ENCODE data around the gene RGS9. TPM values are rescaled to one million over a fixed set of nuclear protein-coding genes. Genes with fewer than 3 reads are reported as not detected.

RGS9 gene
- total and polyA plus RNA-seq, 8 donors = 1.2 to 16.1 (median 6.7) TPM

DNA sequence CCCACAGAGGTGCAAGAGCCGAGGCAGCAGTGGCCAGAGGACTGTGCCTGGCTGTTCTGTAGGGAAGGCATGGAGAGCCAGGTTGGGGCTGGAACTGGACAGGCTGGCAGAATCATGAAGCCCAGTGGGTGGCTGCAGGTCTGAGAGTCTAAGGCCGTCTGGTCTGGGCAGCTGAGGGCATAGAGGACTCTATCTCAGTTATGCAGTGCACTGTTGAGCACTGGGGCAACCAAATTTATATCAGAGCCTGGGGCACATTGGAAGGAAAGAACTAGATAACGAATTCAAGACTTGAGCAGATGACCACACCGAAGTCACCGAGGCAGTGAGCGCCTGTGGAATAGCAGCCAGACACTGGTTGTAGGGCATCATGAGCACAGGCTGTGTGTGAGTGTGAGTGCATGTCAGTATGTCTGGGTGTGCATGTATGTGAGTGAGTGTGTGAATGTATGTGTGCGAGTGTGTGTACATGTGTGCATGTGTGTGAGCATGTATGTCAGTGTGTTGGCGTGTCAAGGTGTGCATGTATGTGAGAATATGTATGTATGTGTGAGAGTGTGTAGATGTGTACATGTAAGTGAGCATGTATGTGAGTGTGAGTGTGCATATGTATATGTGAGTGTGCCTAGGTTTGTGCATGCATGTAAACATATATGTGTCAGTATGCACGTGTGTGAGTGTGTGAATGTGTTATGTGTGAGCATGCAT is 37.0 kb downstream of the RGS9 start:
- H3K9me3 ChIP-seq = no peaks in the 10 kb centered on the region
- WGBS, 5 donors = 86 to 91% (median 87%) methylated on average over 9 of the region's 9 CpGs
- peaks cover 0 to 6% (median 3%) of the 10 kb centered on the region in 4 donors for H3K36me3 ChIP-seq
- H3K27me3 ChIP-seq = no peaks in the 10 kb centered on the region
- TF ChIP-seq EP300 (IDR thresholded peaks at IDR 0.05) = no peak
- TF ChIP-seq, protein P1, sequence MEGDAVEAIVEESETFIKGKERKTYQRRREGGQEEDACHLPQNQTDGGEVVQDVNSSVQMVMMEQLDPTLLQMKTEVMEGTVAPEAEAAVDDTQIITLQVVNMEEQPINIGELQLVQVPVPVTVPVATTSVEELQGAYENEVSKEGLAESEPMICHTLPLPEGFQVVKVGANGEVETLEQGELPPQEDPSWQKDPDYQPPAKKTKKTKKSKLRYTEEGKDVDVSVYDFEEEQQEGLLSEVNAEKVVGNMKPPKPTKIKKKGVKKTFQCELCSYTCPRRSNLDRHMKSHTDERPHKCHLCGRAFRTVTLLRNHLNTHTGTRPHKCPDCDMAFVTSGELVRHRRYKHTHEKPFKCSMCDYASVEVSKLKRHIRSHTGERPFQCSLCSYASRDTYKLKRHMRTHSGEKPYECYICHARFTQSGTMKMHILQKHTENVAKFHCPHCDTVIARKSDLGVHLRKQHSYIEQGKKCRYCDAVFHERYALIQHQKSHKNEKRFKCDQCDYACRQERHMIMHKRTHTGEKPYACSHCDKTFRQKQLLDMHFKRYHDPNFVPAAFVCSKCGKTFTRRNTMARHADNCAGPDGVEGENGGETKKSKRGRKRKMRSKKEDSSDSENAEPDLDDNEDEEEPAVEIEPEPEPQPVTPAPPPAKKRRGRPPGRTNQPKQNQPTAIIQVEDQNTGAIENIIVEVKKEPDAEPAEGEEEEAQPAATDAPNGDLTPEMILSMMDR (IDR thresholded peaks at IDR 0.05) = no peak
- no peak for TF ChIP-seq POLR2A (IDR thresholded peaks at IDR 0.05)
- no peak for TF ChIP-seq POLR2AphosphoS5 (IDR thresholded peaks at IDR 0.05)
- H3K27ac ChIP-seq = peak overlapping the region in 4 of 5 donors; percentile 1 to 43 (median 36)
- H3K4me3 ChIP-seq = no peak overlapping the region
- DNase-seq = no peak
- intact Hi-C loops (cut with DNase I; ENCODE audit: low total_unique reads) = no loop called here
- H3K4me1 ChIP-seq = peaks cover 0 to 19% (median 8%) of the 10 kb centered on the region in 4 donors

DNA sequence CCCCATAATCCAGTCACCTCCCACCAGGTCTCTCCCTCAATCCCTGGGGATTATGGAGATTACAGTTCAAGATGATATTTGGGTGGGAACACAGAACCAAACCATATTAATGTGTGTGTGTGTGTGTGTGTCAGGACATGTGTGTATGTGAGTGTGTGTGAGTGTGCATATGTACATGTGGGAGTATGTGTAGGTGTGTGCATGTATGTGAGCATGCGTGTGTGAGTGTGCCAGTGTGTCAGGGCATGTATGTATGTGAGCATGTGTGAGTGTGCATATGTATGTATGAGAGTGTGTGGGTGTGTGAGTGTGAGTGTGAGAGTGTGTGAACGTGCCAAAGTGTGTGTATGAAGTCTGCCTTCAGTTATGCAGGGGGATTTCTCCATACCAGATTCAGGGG is 37.8 kb downstream of the RGS9 start:
- 66 to 83% (median 75%) methylated on average over 2 of the region's 2 CpGs for WGBS, 5 donors
- Histone ChIP-seq H3K27me3 (no peaks in the 10 kb centered on the region), H3K27ac (no peak overlapping the region), H3K4me1 (peaks cover 0 to 27% (median 10%) of the 10 kb centered on the region in 4 donors), H3K4me3 (no peak overlapping the region), H3K36me3 (no peaks in the 10 kb centered on the region), H3K9me3 (no peaks in the 10 kb centered on the region)
- TF ChIP-seq POLR2A (IDR thresholded peaks at IDR 0.05) (no peak), EP300 (IDR thresholded peaks at IDR 0.05) (no peak), POLR2AphosphoS5 (IDR thresholded peaks at IDR 0.05) (no peak)
- TF ChIP-seq, protein P1 (IDR thresholded peaks at IDR 0.05) = no peak
- no peak for DNase-seq
- intact Hi-C loops (cut with DNase I; ENCODE audit: low total_unique reads) = no loop called here

DNA sequence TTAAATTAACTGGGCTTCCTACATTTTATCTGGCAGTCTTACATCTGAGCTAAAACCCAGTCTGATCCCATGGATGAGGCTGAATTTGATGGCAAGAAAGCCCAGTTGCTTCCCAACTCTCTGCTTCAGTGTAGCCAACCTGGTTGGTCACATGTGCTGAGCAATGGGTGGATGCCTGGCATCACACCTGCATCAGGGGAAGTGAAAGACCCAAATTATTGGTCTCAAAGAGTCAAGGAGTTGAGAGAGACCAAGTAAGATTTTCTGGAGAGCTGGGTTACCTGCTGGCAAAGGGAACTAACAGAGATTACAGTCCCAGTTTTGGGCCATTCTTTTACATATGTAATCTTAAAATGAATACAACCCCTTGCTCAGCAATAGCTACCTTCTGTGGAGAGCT is 38.8 kb downstream of the RGS9 start:
- TF ChIP-seq POLR2A (IDR thresholded peaks at IDR 0.05) (no peak), POLR2AphosphoS5 (IDR thresholded peaks at IDR 0.05) (no peak), EP300 (IDR thresholded peaks at IDR 0.05) (no peak)
- TF ChIP-seq, protein P1 (IDR thresholded peaks at IDR 0.05) = no peak
- H3K4me3 ChIP-seq = no peak overlapping the region
- intact Hi-C loops (cut with DNase I; ENCODE audit: low total_unique reads) = no loop called here

DNA sequence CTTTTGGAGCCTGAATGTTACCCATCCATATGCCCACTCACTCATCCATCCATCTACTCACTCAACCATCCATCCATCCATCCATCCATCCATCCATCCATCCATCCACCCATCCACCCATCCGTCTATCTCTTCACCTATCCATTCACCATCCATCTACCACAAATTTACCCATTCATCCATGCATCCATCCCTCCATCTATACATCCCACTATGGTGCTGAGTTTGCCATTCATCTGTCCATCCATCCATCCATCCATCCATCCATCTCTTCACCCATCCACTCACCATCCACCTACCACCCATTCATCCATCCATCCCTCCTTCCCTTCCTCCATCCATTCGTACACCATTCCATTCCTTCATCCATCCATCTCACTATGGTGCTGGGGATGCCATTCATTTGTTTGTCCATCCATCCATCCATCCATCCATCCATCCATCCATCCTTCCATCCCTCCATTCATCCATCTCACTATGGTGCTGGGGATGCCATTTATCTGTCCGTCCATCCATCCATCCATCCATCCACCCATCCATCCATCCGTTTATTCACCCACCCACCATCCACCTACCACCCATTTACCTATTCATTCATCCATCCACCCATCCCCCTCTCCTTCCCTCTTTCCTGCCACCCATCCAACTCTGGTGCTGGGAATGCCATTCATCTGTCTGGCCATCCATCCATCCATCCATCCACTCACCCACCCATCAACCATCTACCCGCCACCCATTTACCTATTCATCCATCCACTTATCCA is 39.7 kb downstream of the RGS9 start:
- Histone ChIP-seq H3K27ac (no peak overlapping the region), H3K4me3 (no peak overlapping the region), H3K36me3 (no peaks in the 10 kb centered on the region), H3K27me3 (no peaks in the 10 kb centered on the region), H3K9me3 (no peaks in the 10 kb centered on the region), H3K4me1 (peaks cover 0 to 19% (median 8%) of the 10 kb centered on the region in 4 donors)
- TF ChIP-seq POLR2AphosphoS5 (IDR thresholded peaks at IDR 0.05) (no peak), EP300 (IDR thresholded peaks at IDR 0.05) (no peak), POLR2A (IDR thresholded peaks at IDR 0.05) (no peak)
- TF ChIP-seq, protein P1 (IDR thresholded peaks at IDR 0.05) = no peak
- WGBS, 5 donors = 86 to 96% (median 94%) methylated on average over 5 of the region's 5 CpGs
- intact Hi-C loops (cut with DNase I; ENCODE audit: low total_unique reads) = no loop called here
- no peak for DNase-seq

More for the DNA sequence above, 38.8 kb downstream of the RGS9 start:
- DNase-seq = no peak
- Histone ChIP-seq H3K9me3 (no peaks in the 10 kb centered on the region), H3K4me1 (peaks cover 0 to 21% (median 10%) of the 10 kb centered on the region in 4 donors), H3K36me3 (no peaks in the 10 kb centered on the region), H3K27me3 (no peaks in the 10 kb centered on the region), H3K27ac (no peak overlapping the region)

Data from stomach (tissue), 9 donors.